Kidney tubule cell (primary cell): ENCODE measurements around the gene ZNHIT1.
"Not testable (repeated sequence)": the region's sequence is repeated elsewhere in the genome, so short reads cannot be mapped to it uniquely, and the experiment has no call there.

ENCODE experiments used
- DNase-seq: peaks from one replicate; pipeline ENCODE4 v3.0.0-alpha.2; 2018; ENCODE audit warnings: low spot score

ZNHIT1 gene

GRCh38 chr7:101186844-101187428 is 31.0 kb upstream of the ZNHIT1 start:
- DNase-seq: no peak

GRCh38 chr7:101189109-101189508 is 28.9 kb upstream of the ZNHIT1 start:
- no peak for DNase-seq

GRCh38 chr7:101195884-101196283 is 22.1 kb upstream of the ZNHIT1 start:
- no peak for DNase-seq

DNA sequence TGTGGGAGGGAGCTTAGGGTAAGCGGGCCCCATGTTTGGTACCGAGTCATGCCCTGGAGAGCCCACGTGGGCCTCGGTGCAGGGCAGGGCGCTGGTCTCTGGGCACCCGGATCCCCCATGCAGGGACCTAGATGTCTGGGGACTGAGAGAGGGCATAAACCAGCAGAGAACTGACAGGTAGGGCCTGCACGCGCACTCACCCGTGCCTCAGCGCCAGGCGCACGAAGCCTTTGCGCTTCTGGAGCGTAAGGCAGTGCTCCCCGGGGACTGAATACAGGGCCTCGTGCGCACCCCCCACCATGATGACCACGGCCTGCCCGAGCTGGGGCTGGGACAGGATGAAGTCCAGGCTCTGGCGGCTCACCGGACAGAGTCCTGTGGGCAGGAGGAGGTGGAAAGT is 20.0 kb upstream of the ZNHIT1 start:
- no peak for DNase-seq

DNA sequence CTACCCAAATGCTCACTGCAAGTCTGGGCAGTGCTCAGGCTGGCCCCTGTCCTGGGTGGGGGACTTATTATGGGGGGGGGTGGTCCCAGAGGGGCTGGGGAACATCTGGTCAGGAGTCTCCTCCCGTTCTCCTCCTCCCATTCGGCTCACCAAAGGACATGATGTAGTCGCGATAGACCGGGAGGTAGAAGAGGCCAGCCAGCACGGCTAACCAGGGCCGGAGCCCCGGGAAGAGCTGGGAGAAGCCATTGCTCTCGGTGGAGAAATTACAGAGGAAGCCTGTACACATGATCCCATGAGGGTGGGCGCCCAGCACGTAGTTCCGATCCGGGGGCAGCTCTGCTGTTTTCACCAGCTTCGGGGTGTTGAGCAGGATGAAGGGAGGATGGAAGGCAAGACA is 19.5 kb upstream of the ZNHIT1 start:
- no peak for DNase-seq

DNA sequence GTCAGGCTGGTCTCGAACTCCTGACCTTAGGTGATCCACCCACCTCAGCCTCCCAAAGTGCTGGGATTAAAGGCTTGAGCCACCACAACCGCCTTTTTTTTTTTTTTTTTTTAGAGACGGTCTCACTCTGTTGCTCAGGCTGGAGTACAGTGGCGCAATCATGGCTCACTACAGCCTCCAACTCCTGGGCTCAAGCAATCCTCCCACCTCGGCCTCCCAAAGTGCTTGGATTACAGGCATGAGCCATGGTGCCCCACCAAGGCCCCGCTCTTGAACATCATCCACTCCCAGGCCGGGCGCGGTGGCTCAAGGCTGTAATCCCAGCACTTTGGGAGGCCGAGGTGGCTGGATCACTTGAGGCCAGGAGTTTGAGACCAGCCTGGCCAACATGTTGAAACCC is 18.4 kb upstream of the ZNHIT1 start:
- not testable (repeated sequence) for DNase-seq

DNA sequence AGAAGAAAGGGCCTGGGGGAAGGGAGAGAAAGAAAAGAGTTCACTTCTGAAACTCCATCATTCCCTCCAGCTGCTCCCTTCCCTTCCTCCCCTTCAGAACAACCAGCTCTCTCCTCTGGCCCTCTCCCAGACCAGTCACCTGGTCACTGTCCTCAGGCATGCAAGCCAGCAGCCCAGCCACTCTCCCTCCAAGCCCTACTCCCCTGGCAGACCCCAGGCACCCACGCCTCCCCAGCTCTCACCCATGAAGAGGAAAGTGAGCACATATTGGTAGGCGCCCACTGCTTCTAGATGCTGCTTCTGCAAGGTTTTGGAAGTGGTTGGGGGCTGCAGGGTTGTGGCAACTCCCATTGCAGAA is 17.5 kb upstream of the ZNHIT1 start:
- DNase-seq: no peak

GRCh38 chr7:101200862-101201599 is 16.9 kb upstream of the ZNHIT1 start, which contains the start of gene MOGAT3:
MOGAT3 (minus strand) TSS chr7:101201036; CDS start chr7:101200854, 182 bp downstream.
- DNase-seq: no peak

DNA sequence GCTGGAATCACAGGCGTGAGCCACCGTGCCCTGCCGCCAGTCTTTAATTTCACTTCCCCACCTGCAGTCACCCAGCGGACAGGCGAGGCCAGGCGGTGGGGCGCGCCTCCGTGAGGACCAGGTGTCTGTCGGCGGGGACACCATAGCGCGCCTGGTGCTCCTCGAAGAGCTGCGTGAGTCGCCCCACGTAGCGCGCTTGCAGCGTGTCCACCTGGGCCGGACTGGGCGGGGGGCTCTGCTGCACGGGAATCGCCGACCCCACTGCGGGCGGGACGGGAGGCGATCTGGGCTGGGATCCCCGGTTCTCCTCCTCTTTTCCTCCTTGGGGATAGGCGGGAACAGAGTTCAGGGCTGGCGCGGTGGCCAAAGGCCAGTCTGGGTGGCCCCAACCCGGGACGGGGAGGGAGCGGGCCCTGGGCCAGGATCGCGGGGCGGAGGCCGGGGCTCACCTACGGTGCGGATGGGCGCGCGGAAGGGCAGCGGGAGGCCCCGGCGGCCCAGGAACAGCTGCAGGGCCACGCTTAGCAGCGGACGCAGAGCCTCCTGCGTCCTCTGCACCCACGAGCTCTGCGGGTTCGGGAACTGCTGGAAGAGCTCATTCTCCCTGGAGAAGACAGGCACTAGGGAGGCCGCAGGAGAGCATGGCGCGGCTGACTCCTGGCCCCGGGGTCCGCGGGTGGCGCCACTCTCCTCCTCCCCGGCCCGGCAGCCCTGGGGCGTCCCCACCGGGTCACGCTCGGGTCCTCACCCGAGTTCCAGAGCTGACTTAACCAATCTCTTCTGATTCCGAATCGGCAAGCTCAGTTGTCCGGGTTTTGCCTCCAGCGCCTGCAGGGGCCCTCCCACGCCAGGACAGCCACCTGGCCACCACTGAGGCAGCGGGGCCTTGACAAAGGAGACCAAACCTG is 16.0 kb upstream of the ZNHIT1 start:
- DNase-seq: no peak

DNA sequence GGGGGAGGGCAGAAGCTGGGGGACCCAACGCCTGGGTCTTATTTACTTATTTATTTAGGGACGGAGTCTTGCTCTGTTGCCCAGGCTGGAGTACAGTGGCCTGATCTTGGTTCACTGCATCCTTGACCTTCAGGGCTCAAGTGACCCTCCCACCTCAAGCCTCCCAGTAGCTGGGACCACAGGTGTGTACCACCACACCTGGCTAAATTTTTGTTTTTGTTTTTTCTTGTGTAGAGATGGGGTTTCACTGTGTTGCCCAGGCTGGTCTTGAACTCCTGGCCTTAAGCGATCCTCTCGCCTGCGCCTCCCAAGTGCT is 15.4 kb upstream of the ZNHIT1 start:
- no peak for DNase-seq

DNA sequence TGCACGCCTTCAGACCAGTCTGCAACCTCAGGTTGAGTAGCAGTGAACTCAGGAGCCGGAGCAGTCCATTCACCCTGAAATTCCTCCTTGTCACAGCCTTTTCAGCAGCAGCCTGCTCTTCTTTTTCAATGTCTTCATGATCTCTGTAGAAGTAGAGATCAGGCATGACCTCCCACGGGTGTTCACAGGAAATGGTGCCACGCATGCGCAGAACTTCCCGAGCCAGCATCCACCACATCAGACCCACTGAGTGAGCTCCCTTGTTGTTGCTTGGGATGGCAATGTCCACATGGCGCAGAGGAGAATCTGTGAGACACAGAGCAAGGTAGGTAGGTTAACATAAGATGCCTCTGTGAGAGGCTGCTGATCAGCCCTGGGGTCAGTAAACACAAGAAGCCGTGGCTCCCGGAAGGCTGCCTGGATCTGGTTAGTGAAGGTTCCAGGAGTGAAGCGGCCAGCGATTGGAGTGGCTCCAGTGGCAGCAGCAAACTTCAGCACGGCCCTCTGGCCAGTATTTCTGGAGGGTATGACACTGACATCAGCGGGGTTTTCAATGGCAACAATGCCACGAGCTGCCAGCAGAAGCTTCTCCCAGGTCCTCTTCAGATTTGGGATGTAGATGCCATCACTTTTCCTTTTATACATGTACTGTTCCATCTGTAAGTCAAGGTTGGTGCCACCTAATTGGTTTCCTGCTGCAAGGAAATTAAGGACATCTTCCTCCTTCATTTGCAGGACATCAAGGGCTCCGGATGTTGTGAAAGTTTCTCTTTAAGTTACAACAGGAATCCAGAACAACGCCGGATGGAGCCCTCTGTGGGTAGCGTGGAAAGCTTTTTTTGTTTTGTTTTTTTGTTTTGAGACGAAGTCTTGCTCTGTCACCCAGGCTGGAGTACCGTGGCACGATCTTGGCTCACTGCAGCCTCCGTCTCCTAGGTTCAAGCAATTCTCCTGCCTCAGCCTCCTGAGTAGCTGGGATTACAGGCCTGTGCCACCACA is 13.9 kb upstream of the ZNHIT1 start:
- not testable (repeated sequence) for DNase-seq

- DNase-seq: peak; percentile 39
These were observed 11.9 kb upstream of the ZNHIT1 start for GRCh38 chr7:101205901-101206664.

GRCh38 chr7:101206665-101207042 is 11.3 kb upstream of the ZNHIT1 start:
- no peak for DNase-seq

DNA sequence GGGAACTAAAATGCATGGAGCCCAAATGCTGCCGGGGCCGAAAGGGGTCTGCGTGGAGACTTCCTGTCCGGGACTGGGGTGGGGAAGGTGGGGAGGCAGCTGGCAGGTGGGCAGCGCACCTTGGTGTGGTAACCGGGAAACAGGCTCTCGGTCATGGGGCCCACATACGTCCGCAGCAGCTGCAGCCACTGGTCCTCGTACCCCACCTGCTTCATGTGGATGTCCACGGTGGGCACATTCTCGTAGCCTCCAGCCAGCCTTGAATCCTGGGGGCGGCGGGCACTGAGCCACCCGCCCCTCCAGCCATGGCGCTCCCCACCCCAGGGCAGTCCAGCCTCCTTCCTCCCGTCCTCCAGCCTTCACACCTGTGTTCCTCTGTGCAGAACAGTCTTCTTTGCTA is 10.5 kb upstream of the ZNHIT1 start:
- DNase-seq: no peak

- DNase-seq: no peak
These were observed 9.2 kb upstream of the ZNHIT1 start for GRCh38 chr7:101208794-101209193.

- DNase-seq: no peak
These were observed 7.8 kb upstream of the ZNHIT1 start for GRCh38 chr7:101210143-101210542.

DNA sequence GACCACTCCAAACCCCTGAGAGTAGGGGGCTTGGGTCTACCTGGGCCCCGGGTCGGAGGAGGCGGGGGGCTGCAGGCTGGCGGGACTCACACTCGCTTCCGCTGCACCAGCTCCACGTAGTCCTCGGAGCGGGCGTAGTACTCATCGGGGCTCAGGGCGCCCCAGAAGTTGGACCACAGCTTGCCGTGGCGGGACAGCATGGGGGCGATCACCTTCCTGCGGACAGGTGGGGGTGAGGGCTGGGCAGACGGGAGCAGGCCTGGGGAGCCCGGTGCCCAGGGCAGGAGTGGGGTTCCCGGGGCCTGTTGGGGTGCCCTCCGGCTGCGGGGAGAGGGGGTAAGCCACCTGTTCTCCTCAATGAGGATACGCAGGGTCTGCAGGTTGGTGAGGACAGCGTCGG is 6.5 kb upstream of the ZNHIT1 start:
- DNase-seq: no peak

GRCh38 chr7:101212014-101212413 is 6.0 kb upstream of the ZNHIT1 start:
- DNase-seq: no peak

- no peak for DNase-seq
These were observed 1.7 kb upstream of the ZNHIT1 start for GRCh38 chr7:101216001-101216859.

GRCh38 chr7:101216860-101217387 is 1.0 kb upstream of the ZNHIT1 start:
- DNase-seq: peak; percentile 25
